NCI-H146 treated with DMSO at 0.1 percent for 48 hours (cell line): ENCODE results near the gene PRKG2.
"Not testable (repeated sequence)": the region's sequence is repeated elsewhere in the genome, so short reads cannot be mapped to it uniquely, and the experiment has no call there.

Experiments
- DNase-seq: peaks from one replicate; lab custom pipeline; 2025; ENCODE audit not compliant: unreplicated experiment; lab: John Stamatoyannopoulos, UW

The PRKG2 gene, protein sequence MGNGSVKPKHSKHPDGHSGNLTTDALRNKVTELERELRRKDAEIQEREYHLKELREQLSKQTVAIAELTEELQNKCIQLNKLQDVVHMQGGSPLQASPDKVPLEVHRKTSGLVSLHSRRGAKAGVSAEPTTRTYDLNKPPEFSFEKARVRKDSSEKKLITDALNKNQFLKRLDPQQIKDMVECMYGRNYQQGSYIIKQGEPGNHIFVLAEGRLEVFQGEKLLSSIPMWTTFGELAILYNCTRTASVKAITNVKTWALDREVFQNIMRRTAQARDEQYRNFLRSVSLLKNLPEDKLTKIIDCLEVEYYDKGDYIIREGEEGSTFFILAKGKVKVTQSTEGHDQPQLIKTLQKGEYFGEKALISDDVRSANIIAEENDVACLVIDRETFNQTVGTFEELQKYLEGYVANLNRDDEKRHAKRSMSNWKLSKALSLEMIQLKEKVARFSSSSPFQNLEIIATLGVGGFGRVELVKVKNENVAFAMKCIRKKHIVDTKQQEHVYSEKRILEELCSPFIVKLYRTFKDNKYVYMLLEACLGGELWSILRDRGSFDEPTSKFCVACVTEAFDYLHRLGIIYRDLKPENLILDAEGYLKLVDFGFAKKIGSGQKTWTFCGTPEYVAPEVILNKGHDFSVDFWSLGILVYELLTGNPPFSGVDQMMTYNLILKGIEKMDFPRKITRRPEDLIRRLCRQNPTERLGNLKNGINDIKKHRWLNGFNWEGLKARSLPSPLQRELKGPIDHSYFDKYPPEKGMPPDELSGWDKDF

DNA sequence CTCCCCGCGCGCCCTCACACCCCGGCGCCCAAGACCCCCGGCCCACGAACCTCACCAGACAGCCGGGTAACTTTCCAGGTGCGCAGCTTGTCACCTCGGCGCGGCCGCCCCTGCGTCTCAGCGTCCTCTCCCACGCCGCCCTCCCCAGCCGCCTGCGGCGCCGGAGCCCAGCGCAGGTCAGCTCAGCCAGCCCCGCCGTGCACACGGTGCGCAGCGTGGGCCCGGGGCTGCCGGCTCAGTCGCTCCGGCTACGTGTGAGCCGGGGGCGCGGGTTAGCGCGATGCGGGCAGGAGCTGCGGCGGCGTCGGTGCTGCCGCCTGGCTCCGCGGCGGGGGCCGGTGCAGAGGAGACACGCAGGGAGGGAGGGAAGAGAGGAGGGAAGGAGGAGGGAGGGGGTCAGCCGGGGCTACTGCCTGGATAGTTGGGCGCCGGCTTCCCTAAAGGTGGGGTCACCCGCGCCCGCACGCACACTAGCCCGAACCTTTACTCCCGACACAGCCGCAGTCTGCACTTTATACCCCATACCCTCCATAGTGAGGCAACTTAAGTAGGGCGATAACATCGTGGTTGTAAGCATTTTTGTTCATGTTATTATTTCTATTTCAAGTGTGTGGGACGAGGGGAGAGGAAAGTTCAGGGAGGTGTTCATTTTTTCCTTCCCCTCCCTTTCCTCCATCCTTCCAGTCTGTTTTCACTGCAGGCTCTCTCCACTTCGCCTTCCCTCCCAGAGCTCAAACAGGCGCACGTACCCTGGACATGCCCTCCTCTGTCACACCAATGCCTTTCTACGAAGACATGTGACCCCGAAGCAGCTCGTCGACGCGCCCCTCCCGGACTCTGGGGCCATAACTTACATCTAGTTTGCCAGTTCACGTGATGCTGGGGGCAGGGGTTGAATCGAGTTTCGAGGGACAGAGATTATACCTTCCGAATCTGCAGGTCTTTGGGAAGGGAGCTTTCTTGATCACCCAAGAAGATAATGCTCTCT is at the start of gene PRKG2:
Gene PRKG2 (minus strand): TSS at position 342 of the 988 bp plus-strand sequence. CDS start 10,175 bp downstream, outside the sequence.
- no peak for DNase-seq

GRCh38 chr4:81260443-81261101 is 45.5 kb upstream of the PRKG2 start:
- DNase-seq, result no peak

- DNase-seq, result no peak
These were observed 44.0 kb upstream of the PRKG2 start for GRCh38 chr4:81258841-81259550.

GRCh38 chr4:81257816-81258215 is 42.8 kb upstream of the PRKG2 start:
- DNase-seq, result no peak

DNA sequence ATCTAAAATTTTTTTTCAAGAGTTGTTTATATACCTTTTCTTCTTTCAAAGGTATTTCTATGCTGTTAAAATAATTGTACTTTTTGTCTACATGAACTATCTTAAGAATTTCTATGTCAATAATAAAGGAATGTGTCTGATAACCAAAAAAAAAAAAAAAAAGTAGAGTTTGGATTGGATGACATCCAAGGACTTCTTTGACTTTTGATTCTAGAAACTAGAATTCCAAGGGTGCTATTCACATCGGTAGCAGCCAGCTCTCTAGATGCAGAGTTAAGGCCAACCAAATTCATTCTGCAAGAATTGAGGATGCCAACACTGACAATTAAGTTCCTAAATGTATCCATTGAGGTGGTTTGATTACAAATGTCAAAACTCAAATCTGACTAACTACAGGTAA is 42.0 kb upstream of the PRKG2 start:
- no peak for DNase-seq

GRCh38 chr4:81256059-81256970 is 41.3 kb upstream of the PRKG2 start:
- DNase-seq, result no peak

DNA sequence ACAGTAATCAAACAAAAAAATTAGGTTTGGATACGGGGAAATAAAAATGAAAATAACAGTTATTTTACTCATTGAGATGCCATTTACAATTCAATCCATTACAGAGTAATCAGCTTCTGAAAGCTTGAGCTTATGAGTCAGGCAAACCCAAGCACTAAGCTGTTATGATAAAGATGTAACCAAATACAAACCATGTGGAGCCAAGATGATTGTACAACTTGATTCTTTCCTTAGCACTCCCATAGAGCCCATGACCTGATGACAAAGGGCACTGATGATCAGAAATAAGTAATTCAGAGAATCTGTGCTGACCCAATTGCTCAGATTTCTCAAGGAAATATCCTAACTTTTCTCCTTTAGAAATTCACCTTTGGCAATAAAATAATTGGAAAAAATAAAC is 40.5 kb upstream of the PRKG2 start:
- DNase-seq, result no peak

DNA sequence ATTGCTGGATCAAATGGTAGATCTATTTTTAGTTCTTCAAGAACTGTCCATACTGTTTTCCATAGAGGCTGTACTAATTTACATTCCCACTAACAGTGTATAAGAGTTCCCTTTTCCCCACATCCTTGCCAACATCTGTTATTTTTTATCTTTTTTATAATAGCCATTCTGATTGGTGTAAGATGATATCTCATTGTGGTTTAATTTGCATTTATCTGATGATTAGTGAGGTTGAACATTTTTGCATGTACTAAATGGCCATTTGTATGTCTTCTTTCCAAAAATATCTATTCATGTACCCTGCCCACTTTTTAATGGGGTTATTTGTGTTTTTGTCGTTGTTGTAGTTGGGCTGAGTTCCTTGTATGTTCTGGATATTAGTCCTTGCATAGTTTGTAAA is 35.4 kb upstream of the PRKG2 start:
- DNase-seq, result no peak

GRCh38 chr4:81245218-81246009 is 30.4 kb upstream of the PRKG2 start:
- no peak for DNase-seq

- no peak for DNase-seq
These were observed 22.8 kb upstream of the PRKG2 start for GRCh38 chr4:81237791-81238190.

GRCh38 chr4:81235982-81236749 is 21.1 kb upstream of the PRKG2 start:
- DNase-seq, result no peak

DNA sequence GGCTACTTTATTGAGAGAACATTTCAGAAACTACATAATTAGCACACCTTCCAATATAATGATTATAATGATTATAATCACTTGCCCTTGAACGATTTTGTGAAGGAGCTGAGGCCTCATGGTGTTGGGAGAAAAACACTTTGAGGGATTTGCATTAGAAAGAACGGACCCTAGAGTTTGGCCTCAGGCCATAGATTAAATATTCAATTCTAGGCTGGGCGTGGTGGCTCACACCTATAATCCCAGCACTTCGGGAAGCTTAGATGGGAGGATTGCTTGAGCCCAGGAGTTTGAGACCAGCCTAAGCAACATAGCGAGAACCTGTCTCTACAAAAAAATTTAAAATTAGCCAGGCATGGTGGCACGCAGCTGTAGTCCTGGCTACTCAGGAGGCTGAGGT is 12.9 kb upstream of the PRKG2 start:
- DNase-seq, result no peak

- no peak for DNase-seq
These were observed 12.1 kb upstream of the PRKG2 start for GRCh38 chr4:81227138-81227537.

DNA sequence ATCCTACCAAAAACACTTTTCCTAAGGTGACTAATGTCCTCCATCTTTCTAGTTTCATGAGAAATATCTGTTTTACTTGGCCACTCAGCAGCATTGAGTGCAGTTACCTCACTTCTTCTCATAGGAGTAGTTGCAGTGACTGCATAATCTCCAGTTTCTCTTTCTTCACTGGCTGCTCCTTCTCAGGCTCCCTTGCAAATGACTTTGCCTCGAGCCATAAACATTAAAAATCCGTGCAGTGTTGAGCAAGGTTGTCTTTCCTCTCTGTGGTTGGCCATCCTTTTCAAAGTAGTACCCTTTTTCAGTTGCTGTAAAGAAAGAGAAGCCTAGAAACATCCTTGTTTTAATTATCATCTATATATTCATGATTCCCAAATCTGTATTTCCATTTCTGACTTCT is 10.2 kb upstream of the PRKG2 start:
- no peak for DNase-seq

DNA sequence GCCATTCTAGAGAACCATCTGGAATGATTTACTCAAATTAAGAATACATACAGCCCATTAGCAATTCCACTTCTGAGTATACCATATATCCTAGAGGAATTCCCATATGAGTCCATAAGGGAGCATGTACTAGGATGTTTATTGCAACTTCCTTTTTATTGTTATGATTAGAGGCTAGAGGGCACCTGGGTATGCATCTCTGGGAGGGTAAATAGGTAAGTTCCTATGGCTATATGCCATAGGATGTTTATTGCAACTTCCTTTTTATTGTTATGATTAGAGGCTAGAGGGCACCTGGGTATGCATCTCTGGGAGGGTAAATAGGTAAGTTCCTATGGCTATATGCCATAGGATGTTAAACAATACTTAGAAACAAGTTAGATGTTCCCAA is 7.1 kb upstream of the PRKG2 start:
- DNase-seq, result not testable (repeated sequence)

DNA sequence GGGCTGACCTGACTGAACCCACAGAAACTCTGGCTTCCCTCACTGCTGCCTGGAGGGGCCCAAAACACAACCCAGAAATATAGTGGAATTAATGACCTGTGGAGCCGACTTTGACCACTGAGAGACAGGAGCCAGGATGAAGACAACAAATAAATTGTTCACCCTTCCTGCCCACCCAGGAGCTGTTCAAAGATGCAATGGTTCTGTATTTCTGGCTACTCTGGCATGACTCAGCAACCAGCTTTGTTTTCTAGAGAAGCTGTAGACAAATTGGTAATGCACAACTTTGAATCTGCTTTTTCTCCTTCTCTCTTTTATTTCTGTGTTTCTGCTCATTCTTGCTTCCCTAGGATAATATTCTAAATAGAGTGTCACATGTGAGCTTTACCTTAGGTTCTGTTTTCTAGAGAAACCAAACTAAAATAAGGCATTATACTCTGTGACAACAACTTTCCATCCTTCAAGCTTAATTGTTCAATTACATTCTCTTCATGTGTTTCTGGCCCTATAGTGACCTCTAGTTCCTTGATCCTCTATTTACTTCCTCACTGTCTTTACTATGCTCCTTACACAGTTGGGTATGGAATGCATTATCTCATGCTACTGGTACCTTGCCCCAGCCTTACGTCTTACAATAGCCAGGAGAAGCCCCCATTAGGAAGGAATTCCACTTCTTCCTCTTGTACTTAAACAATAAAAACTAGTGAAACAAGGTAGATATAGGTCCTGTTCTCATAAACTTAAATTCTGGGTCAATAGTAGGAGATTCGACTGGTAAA is 6.5 kb upstream of the PRKG2 start:
- DNase-seq, result no peak

DNA sequence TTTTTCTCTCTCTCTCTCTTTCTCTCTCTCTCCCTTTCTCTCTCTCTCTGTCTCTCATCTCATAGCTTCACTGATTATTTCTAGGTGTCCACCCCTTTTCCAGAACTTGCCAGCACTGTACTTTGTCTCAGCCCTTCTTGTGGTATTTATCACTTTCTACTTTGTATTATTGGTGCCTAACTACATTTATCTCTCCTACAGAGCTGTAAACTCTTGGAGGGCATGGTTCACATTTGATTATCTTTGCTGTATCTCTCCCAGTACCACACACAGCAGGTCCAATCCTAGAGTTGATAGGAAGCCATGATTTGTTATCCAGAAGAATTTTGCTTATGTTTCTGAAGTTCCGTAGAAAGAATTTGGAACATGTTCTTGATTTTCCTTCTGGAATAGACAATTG is 5.2 kb upstream of the PRKG2 start:
- DNase-seq, result no peak
